Superior temporal gyrus (tissue), 1 donor: ENCODE measurements around the gene SND1.
A peak's percentile ranks its signal among the peaks of the same experiment; 100 is the strongest.

Experiments
- DNase-seq: peaks from one replicate; pipeline ENCODE4 v3.0.0-alpha.2; 2016; ENCODE audit errors: extremely low spot score

The SND1 gene

DNA sequence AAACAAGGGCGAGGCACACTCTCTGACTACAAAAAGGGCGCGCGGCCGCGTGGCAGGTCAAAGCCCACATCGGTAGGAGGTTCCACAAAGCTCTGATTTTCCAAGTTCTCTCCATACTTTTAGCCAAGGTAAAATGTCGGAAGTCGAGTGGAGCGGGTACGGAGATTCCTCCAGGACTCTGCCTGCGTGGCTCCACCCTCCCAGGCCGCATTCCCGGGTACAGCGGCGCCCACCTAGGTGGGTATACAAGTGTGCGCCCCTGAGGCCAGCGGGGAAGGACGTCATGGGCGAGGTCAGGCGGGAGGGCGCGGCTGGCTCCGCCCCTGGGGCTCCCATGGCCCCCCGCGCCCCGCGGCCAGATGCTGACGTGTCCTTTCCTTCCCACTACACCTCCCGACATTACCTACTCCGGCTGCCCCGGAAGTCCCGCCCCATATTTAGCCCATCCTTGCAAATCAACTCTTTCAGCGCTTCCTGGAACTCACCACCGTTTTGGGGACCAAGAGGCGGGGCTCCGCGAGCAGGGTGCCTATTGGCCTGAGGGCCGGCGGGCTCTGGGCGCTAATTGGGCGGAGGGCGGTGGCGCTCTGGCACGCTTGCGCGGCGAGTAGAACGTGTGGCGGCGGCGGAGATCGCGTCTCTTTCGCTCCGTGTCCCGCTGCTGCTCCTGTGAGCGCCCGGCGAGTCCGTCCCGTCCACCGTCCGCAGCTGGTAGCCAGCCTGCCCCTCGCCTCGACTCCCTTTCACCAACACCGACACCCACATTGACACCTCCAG is at the start of gene SND1:
Gene SND1 (plus strand): TSS at position 639 of the 777 bp plus-strand sequence. CDS start 180 bp downstream, outside the sequence.
- DNase-seq: peak; percentile 99

DNA sequence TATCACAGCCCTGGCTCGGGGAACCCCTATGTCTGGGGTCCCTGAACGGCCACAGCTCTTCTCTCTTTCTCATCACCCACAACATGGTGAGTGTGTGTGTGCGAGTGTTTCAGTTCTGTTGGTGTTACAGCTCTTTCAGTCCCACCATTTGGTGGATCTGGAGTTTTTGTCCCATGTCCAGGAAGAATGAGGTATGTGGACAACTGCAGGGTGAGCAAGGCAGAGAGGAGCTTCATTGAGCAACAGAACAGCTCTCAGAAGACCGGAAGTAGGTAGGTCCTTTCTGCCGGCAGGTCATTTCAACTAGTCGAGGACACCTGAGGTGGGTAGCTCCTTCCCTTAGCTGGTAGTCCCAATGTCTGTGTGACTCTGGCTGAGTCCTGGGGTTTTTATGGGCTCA is 43.5 kb upstream of the SND1 start:
- no peak for DNase-seq

DNA sequence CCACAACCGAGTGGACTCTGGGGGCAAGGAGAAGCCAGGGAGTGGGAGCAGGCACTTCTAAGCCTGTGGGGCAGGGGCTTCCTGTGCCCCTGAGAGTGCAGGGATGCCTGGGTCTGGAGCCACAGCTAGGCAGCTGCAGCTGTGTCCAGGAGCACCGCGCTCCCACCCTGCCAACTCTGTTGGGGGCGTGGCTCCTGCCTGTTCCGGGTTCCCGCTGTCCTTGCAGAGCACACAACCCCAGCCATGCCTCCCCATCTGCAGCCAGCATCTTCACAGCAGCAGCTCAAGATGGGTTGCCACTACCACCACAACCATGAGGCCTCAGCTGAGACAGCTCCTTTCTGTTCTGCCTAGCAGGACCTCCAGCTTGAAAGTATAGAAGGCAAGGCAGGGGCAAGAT is 42.7 kb upstream of the SND1 start:
- no peak for DNase-seq

DNA sequence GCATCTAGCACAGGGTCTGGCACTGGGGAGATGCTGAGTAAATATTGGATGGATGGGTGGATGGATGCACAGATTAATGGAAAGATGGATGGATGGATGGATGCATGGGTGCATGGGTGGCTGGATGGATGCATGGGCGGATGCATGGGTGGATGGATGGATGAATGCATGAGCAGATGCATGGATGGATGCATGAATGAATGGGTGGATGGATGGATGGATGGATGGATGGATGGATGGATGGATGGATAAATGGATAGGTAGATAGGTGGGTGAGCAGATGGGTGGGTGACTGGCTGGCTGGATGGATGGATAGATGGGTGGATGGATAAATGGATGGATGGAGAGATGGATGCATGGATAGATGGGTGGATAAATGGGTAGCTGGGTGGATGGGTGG is 39.7 kb upstream of the SND1 start:
- no peak for DNase-seq

DNA sequence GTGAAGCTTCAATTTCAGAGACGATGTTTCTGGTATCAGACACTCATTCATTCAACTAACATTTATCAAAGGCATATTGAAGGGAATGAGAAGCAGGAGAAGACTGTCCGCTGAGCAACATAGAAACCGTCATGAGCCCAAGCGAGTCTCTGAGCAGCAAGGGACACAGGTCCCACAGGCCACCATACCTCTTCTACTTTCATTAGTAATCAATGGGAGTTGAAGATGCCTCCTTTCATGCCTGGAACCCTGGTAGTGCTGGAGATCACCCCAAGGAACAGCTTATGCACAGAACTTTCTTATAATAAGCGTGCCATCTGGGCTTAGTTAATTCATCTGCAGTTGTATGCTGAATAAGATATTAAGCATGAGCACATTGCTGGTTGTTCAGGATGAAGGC is 35.3 kb upstream of the SND1 start:
- no peak for DNase-seq

DNA sequence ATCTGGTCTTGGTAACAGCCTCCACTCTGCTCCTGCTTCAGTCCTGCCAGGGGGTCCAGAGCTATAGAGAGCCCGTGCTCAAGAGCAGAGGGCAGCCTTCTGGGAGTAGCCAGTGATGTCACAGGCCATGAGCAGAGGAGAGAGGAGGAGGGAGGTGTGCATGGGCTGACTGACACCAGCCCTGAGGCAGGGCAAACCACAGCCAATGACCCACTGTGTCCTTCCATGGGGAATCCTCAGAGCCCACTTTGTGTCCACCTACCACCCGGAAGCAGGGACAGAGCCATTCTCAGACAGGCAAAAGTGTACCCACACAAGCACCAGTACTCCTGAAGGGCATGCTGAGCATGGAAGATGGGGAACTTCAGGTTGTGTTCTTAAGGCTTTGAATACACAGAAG is 34.0 kb upstream of the SND1 start, which contains the start of gene PAX4:
Gene PAX4 (minus strand): TSS at position 101 of the 400 bp plus-strand sequence. CDS start 2,214 bp downstream, outside the sequence.
- no peak for DNase-seq

DNA sequence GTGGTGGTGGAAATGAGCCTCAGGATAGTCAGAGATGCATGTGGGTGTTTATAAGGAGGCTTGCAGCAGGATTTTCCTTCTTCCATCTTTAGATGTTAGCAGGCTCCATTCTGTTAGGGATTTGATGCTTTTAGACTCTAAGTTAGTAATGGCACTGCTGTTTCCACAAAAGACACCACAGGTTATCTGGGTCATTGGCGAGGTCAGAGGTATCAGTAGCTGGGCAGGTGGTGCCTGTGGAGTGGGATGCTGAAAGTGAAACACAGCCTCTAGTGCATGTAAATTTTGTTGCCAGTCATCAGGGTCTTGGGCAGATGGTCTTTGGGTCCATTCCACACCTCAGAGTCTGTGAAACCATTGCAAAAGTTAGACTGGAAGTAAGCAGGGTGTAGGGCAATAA is 33.2 kb upstream of the SND1 start:
- no peak for DNase-seq

DNA sequence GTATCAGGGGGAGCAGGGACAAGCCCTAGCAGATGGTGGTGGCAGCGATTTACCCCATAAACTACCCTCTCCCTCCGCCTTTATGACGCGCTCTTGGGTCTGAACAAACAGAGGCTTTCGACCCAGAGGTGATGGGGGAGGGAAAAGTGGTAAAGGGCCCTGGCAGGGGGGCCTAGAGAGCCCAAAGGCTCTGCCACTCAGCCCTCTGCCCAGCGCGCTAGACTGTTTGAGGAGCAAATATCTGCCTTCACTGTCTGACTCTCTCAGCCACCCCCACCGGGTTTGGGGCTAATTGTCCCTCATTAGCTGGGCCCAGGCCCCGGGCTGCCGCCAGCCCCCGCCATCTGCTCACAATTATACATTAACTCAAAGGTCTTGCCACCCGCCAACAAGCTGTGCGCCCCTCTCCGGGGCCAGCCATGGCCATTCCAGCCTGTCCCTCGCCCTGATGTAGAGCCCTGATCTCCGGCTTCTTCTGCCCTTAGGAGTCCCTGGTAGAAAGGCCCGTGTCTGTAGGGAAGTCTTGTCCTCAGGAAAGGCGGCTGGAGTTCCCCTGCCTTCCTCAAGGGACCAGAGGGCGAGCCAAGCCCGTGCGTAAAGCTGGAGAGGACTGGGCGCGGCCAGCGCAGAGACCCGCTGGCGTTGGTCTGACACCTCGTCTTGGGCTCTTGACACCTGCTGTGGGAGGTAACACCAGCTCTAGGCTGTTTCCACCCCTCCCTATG is 32.2 kb upstream of the SND1 start:
- no peak for DNase-seq

DNA sequence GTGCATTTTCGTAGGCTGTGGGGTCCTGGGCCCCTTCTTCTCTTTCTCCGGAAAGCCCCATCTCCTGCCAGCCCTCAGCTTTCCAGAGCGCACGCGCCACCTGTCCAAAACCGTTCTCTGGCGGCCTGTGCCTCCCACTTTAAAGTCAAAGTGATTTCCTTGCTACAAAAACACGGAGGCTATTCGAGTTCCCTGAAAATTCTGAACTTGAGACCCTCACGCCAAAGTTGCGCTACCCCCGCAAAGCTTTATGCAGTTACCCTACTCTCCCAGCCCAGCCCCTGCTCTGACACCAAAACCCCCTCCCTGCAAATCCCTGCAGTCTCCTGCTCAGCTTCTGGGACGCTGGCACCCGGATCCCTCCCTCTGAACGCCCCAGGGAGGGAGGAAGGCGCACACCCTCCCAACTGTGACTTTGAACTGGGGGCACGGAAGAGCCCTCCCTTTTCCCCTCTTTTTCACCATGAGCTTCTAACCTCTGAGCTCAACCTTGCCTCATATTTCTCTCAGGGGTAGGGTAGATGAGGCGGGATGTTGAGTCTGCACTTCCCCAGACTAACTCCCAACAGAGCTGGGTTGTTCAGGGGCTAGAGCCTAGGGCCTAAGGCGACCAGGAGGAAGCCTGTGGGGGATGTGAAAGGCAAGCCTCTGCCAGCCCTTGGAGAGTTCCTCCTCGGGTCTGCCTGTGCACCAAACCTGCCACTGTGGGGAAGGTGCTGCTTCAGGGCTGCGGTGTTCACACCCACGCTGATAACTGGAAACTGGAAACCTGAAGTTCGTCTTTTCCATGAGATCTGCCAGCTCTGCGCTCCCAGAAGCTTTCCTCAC is 31.4 kb upstream of the SND1 start:
- no peak for DNase-seq

DNA sequence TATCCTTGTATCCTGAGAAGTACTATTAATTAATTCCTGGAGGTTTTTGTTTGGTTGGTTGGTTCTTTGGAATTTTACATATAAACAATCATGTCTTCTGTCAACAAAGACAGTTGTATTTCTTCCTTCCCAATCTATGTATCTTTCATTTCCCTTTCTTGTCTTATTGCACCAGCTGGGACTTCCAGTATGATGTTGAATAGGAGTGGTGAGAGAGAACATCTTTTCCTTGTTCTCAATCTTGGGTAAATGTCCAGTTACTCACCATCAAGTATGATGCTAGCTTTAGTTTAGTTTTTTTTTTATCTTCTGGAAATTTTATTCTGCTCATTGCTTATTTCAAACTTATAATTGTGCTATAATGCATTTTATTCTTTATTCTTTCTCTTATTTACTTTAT is 26.7 kb upstream of the SND1 start:
- DNase-seq: no peak

DNA sequence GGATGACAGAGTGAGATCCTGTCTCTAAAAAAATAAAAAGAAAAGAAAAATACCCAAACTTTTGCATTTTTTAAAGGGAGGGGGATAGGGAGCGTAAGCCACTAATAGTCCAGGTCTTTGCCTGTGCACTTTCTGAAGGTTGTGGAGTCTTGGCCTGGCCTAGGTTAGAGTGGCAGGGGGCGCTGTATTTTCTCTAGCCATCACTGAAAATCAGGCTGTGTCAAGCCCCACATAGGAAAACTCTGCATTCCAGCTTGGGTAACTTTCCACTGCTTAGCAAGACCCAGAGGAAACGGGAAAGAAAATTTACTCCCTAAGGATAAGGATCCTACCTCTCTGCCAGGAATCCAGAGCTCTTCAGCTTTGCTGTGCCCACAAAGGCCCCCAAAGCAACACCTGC is 23.5 kb upstream of the SND1 start:
- no peak for DNase-seq

DNA sequence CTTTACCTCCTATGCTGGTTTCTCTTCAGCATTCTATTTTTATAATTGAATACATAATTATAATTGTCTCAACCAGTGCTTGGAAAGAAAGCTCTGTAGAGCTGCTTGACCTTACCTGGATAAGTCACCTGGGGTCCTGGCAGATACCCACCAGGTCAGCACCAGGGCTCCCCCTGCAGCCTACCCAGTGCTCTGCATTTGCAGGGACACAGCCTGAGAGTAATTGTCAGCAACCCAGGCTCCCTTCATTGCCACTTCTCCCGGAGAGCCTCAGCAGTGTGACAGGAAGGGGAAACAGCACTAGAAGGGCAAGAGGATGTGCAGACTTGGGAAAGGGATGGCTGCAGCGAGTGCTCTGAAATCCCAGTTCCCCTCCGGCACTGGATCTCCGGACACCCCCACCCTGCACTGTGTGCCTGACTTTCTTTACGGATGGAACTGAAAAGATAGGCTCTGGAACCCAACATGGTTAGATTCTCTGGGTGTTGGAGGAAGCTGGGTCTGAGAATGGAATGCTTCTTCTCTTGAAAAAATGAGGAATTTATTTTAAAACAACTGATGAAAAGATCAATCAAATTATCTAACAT is 22.6 kb upstream of the SND1 start:
- no peak for DNase-seq

DNA sequence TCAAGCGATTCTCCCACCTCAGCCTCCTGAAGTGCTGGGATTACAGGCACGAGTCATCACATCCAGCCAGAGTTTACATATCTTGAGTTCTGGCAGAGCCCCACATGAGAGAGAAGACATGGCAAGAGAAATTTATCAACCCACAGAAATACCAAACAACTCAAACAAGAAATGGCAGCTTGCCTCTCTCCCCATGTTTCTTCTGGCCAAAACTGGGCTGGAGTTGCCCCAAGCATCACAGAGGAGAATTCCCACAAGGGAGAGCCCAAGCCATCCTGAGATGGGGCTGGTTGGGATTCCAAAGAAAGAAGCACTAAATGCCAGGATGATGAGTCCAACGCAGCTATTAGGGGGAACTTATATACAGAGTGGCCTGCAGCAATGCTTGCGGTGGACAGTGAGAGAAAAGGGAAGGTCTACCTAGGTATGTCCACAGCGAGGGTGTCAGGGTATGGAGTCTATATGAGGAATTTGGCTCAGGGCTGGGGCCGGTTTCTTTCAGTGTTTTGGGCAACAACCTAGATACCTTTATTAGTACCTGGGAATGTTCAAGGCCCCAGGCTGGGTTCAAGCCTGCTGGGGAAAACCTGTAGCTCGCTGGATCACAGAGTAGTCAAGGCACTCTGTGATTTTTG is 19.6 kb upstream of the SND1 start:
- no peak for DNase-seq

DNA sequence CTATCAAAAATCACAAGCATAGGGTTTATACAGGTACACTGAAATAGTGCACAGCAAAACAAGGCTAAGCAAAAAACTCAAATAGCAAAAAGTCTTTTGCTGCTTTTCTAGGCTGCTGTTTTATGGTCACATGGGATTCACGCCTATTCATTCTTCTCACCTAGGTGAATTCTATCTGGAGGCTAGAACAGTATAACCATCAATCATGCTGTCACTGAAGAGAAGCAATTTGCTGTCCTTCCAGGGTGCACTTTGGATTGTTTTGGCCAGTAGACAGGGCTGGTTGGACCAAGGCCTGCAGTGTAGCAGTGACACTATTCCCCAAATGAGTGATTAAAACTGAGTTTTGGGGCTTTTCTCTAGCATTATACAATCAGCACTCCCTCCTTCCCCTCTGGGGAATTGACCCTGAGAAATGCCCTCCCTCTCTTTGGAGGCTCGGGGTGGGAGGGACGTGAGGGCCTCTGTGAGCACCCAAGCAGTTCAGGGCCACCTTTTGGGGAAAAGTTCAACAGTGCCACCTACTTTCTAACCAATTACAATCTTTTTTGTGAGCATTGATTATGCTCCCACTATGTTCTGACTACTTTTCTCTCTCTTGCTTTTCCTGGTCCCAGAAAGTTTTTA is 16.2 kb upstream of the SND1 start:
- no peak for DNase-seq

DNA sequence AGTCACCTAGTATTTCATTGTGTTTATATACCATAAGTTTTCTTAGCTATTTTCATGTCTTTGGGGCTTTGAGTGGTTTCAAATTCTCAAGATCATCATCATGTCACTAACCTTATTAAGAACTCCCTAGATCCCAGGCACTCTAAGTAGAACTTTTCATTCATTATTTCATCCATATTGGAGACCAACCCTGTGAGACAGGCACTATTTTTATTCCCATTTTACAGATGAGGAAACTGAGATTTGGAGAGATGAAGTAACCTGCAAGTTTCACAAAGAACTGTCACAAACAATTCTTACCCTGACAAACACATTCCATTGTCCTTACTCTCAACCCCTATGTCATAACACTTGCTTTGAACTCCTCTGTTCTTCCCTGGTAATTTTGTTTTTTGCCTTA is 13.8 kb upstream of the SND1 start:
- no peak for DNase-seq

DNA sequence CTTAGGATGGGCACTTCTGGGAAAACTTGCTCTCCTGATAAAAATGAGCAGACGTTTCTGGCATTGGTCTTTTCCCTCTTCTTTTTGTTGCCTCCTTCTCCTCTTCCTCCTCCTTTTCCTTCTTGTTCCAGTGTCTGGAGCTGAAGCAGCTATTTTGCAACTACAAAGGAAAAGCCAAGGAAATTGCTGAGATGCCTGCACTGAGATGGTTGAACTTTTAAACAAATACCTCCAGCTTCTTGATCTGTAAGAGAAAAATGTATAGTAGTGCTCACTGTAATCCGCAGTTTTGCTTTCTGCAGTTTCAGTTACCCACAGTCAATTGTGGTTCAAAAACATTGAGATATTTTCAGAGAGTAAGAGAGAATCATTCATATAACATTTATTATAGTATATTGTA is 7.5 kb upstream of the SND1 start:
- no peak for DNase-seq

DNA sequence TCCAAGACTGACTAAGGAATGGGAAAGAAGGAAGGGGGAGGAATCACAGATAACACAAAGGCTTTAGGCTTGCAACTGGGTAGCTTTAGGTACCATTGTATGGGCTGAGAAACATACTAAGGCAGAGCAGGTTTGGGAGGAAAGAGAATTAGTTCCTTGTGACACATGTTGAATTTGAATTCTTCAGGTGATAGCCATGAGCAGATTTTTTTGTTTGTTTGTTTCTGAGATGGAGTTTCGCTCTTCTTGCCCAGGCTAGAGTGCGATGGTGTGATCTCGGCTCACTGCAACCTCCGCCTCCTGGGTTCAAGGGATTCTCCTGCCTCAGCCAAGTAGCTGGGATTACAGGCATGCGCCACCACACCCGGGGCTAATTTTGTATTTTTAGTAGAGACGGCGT is 4.4 kb upstream of the SND1 start:
- DNase-seq: no peak

DNA sequence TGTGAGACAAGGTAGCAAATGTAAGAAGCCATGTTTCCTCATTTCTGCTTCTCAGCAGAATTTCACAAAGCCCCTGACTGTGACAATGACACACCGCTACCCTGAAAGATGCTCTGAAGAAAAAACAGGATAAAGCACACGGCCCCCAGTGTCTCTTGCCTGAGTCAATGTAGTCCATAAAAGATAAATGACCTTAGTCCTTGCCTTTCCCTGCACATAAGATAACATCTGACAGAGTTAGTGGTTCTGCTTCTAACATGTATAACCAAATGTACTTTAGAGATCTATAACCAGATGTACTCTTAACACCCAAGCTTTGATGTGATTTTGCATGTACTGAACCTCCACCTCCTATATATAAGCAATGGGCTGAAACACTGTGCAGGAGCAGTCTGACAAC is 3.0 kb upstream of the SND1 start:
- no peak for DNase-seq

DNA sequence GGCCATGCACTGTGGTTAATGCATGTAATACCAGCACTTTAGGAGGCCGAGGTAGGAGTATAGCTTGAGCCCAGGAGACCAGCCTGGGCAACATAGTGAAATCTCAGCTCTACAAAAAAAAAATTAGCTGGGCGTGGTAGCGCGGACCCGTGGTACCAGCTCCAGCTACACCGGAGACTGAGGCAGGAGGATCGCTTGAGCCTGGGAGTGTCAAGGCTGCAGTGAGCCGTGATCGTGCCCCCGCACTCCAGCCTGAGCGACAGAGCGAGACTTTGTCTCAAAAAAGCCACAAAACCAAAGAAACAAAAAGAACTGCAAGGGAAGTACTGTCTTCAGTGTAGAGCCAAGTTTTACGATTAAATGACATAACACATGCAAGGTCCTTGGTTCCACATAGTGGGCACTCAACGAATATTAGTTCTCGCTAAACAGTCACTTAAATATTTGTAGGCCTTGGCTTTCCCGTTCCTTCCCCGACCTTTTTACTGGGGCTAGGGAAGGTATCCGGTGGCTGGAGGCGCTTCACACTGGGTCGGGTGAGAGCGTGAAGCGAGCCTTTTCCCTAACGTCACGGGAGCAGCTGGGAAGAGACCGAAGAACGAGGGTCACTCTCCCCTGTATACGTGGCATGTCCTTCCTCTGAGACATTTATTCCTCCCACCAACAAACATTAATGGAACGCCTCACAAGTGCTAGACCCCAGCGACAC is 993 bp upstream of the SND1 start:
- DNase-seq: no peak
